ENCODE data around the gene ATR. TPM values are rescaled to one million over a fixed set of nuclear protein-coding genes. Genes with fewer than 3 reads are reported as not detected.

The ATR gene
- total RNA-seq, 4 donors from 2014 or later: 8.9 to 21.9 (median 10.0) TPM

GRCh38 chr3:142623194-142623593, 44.7 kb upstream of the ATR start:
- H3K36me3 ChIP-seq: no peaks in the 10 kb centered on the region
- in situ Hi-C loops (cut with MboI; ENCODE audit: low sequenced_read_pairs in 4 of 4): no loop called here
- H3K4me1 ChIP-seq: peaks cover 0 to 8% of the 10 kb centered on the region in 2 donors
- DNase-seq (no peak), ATAC-seq (no peak)
- no peak overlapping the region for H3K4me3 ChIP-seq
- intact Hi-C loops (cut with DNase I; ENCODE audit: low total_unique reads): no loop called here
- H3K27ac ChIP-seq: no peak overlapping the region
- no peaks in the 10 kb centered on the region for H3K9me3 ChIP-seq
- no peaks in the 10 kb centered on the region for H3K27me3 ChIP-seq
- TF ChIP-seq CTCF (IDR thresholded peaks at IDR 0.05 in 4 of 5, conservative IDR thresholded peaks at IDR 0.05 in 1 of 5) (no peak), POLR2A (IDR thresholded peaks at IDR 0.05) (no peak)

GRCh38 chr3:142622405-142622804, 43.9 kb upstream of the ATR start:
- Histone ChIP-seq H3K4me3 (no peak overlapping the region), H3K27me3 (no peaks in the 10 kb centered on the region), H3K36me3 (no peaks in the 10 kb centered on the region), H3K4me1 (peaks cover 0 to 8% of the 10 kb centered on the region in 2 donors), H3K27ac (no peak overlapping the region), H3K9me3 (no peaks in the 10 kb centered on the region)
- DNase-seq (no peak), ATAC-seq (no peak)
- TF ChIP-seq CTCF (IDR thresholded peaks at IDR 0.05 in 4 of 5, conservative IDR thresholded peaks at IDR 0.05 in 1 of 5) (no peak), POLR2A (IDR thresholded peaks at IDR 0.05) (no peak)
- intact Hi-C loops (cut with DNase I; ENCODE audit: low total_unique reads) (no loop called here), in situ Hi-C loops (cut with MboI; ENCODE audit: low sequenced_read_pairs in 4 of 4) (no loop called here)

GRCh38 chr3:142618917-142619461, 40.5 kb upstream of the ATR start:
- Histone ChIP-seq H3K9me3 (no peaks in the 10 kb centered on the region), H3K27me3 (no peaks in the 10 kb centered on the region), H3K27ac (no peak overlapping the region), H3K36me3 (no peaks in the 10 kb centered on the region), H3K4me3 (no peak overlapping the region), H3K4me1 (no peaks in the 10 kb centered on the region)
- no peak for ATAC-seq
- TF ChIP-seq POLR2A (IDR thresholded peaks at IDR 0.05) (no peak), CTCF (IDR thresholded peaks at IDR 0.05 in 4 of 5, conservative IDR thresholded peaks at IDR 0.05 in 1 of 5) (no peak)
- DNase-seq: no peak
- intact Hi-C loops (cut with DNase I; ENCODE audit: low total_unique reads): no loop called here
- in situ Hi-C loops (cut with MboI; ENCODE audit: low sequenced_read_pairs in 4 of 4): no loop called here

DNA sequence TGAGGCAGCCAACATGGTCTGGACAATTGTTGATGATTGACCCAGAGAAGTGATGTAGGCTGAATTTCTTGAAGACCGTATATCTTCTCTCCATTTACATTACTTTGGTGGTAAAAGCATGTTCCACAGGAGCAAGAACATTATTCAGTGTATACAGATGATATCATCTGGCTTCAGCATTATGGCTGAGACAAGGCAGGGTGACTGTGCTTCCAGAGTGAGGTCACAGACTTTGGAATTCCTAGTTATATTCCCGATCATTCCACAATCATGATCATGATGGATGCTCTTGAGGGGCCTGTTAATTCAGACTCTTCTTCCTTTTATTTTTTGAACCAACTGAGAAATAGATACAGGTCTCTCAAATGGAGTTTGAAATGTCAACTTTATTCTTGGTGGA, 36.6 kb upstream of the ATR start:
- Histone ChIP-seq H3K4me3 (no peak overlapping the region), H3K9me3 (no peaks in the 10 kb centered on the region), H3K36me3 (no peaks in the 10 kb centered on the region), H3K4me1 (no peaks in the 10 kb centered on the region), H3K27me3 (no peaks in the 10 kb centered on the region), H3K27ac (no peak overlapping the region)
- DNase-seq (no peak), ATAC-seq (no peak)
- no peak for TF ChIP-seq POLR2A (IDR thresholded peaks at IDR 0.05)
- no peak for TF ChIP-seq CTCF (IDR thresholded peaks at IDR 0.05 in 4 of 5, conservative IDR thresholded peaks at IDR 0.05 in 1 of 5)
- intact Hi-C loops (cut with DNase I; ENCODE audit: low total_unique reads) (no loop called here), in situ Hi-C loops (cut with MboI; ENCODE audit: low sequenced_read_pairs in 4 of 4) (no loop called here)

- in situ Hi-C loops (cut with MboI; ENCODE audit: low sequenced_read_pairs in 4 of 4) (no loop called here), intact Hi-C loops (cut with DNase I; ENCODE audit: low total_unique reads) (no loop called here)
- TF ChIP-seq CTCF (IDR thresholded peaks at IDR 0.05 in 4 of 5, conservative IDR thresholded peaks at IDR 0.05 in 1 of 5): no peak
- TF ChIP-seq POLR2A (IDR thresholded peaks at IDR 0.05): no peak
- Histone ChIP-seq H3K4me1 (no peaks in the 10 kb centered on the region), H3K27ac (no peak overlapping the region), H3K4me3 (no peak overlapping the region), H3K36me3 (no peaks in the 10 kb centered on the region), H3K27me3 (no peaks in the 10 kb centered on the region), H3K9me3 (no peaks in the 10 kb centered on the region)
- DNase-seq (no peak), ATAC-seq (no peak)
These were observed 35.6 kb upstream of the ATR start for GRCh38 chr3:142614059-142614626.
